WTC11 (cell line): ENCODE measurements around the gene GFY.

Source experiments
- AFF4 ChIP-seq: sonication (generic); formaldehyde crosslinking; IDR thresholded peaks from 2 replicates; pipeline ENCODE4 v1.8.1; 2023; ENCODE audit warnings: mild to moderate bottlenecking, missing genetic modification reagents, borderline replicate concordance
- ATF6 ChIP-seq: sonication (generic); formaldehyde crosslinking; IDR thresholded peaks from 2 replicates; pipeline ENCODE4 v1.8.1; 2023; ENCODE audit warnings: mild to moderate bottlenecking, missing genetic modification reagents
- CREB1 ChIP-seq: sonication (generic); formaldehyde crosslinking; IDR thresholded peaks from 2 replicates; pipeline ENCODE4 v1.8.0; 2023; ENCODE audit warnings: mild to moderate bottlenecking, missing genetic modification reagents
- CTCF ChIP-seq: fragments of 200-600 bp; IDR thresholded peaks from 2 replicates; pipeline ENCODE4 v1.8.0; 2022; ENCODE audit warnings: antibody characterized with exemption
- E2F1 ChIP-seq: sonication (generic); formaldehyde crosslinking; IDR thresholded peaks from 2 replicates; pipeline ENCODE4 v1.8.0; 2022; ENCODE audit warnings: mild to moderate bottlenecking, missing genetic modification reagents
- ETV6 ChIP-seq: sonication (generic); formaldehyde crosslinking; IDR thresholded peaks from 2 replicates; pipeline ENCODE4 v1.8.1; 2022; ENCODE audit warnings: mild to moderate bottlenecking, missing genetic modification reagents
- IRF1 ChIP-seq: sonication (generic); formaldehyde crosslinking; IDR thresholded peaks from 2 replicates; pipeline ENCODE4 v1.8.0; 2023; ENCODE audit warnings: missing genetic modification reagents
- KAT7 ChIP-seq: sonication (generic); formaldehyde crosslinking; IDR thresholded peaks from 2 replicates; pipeline ENCODE4 v1.8.1; 2023; ENCODE audit warnings: missing genetic modification reagents, mild to moderate bottlenecking, borderline replicate concordance
- SOX15 ChIP-seq: fragments of 250-450 bp; sonication (Bioruptor Pico); IDR thresholded peaks from 2 replicates; pipeline ENCODE4 v1.9.0; 2021; ENCODE audit warnings: mild to moderate bottlenecking
- TCF7 ChIP-seq: sonication (generic); formaldehyde crosslinking; IDR thresholded peaks from 2 replicates; pipeline ENCODE4 v1.8.0; 2022; ENCODE audit warnings: mild to moderate bottlenecking, low read depth, missing genetic modification reagents, moderate library complexity
- TEAD4 ChIP-seq: sonication (generic); formaldehyde crosslinking; IDR thresholded peaks from 2 replicates; pipeline ENCODE4 v1.8.0; 2022; ENCODE audit warnings: mild to moderate bottlenecking, missing genetic modification reagents
- USF2 ChIP-seq: sonication (generic); formaldehyde crosslinking; IDR thresholded peaks from 2 replicates; pipeline ENCODE4 v1.8.1; 2023; ENCODE audit warnings: mild to moderate bottlenecking, missing genetic modification reagents, moderate library complexity
- ZNF121 ChIP-seq: sonication (generic); formaldehyde crosslinking; IDR thresholded peaks from 2 replicates; pipeline ENCODE4 v1.8.0; 2023; ENCODE audit warnings: missing genetic modification reagents

- TF ChIP-seq AFF4 (no peak), CTCF (no peak), E2F1 (CRISPR knock-in tag) (0 out of 2 replicates have a peak, but pooled peaks have one; percentile 55), IRF1 (CRISPR knock-in tag) (no peak), TEAD4 (CRISPR knock-in tag) (no peak), ZNF121 (CRISPR knock-in tag) (no peak), CREB1 (CRISPR knock-in tag) (0 out of 2 replicates have a peak, but pooled peaks have one; percentile 64), ETV6 (CRISPR knock-in tag) (peak; percentile 11; the same call in 1 of the 2 replicates), USF2 (CRISPR knock-in tag) (peak; percentile 95), SOX15 (no peak), ATF6 (CRISPR knock-in tag) (no peak), KAT7 (CRISPR knock-in tag) (no peak), TCF7 (CRISPR knock-in tag) (no peak)
Measured at GRCh38 chr19:49453013-49453756, 28.0 kb downstream of the GFY start, which contains the start of gene ALDH16A1.
